ENCODE data around the gene RRP9. TPM values are rescaled to one million over a fixed set of nuclear protein-coding genes. Genes with fewer than 3 reads are reported as not detected.

RRP9 gene
- total and polyA plus RNA-seq, 10 of the 15 experiments (the other 5 are each of a cell fraction or from before 2014, with no cell fraction given) = 4.7 to 91.5 (median 41.7) TPM

DNA sequence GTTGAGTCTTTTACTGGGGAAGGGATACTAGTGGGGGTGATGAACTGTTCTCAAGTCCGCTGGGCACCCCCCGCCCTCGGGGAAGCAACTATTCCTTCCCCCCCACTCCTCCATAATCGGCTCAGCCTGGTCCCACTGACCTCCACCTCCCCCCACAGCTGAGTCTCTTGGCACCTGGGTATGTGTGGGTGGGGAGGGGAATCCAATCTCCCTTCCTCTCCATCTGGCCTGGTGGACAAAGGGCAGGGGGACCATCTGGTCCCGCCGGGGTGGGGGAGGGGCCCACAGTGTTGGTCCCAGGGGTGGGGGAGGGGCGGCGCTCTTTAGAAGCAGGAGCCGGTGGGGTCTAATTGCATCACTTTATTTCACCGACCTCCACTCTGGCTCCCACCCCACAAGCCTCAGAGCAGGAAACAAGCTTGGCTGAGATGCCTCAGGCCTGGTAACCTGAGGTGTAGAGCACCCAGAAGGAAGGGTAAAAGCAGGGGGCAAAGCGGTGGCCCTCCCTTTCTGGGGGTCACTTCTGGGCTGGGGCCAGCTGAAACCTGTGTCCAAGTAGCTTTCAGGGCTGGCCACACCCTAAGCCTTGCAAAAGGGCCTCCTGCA is 26.6 kb upstream of the RRP9 start:
- POLR2A ChIA-PET = interaction anchor here (0.7 to 1.0 kb wide), 2 partner anchors 18 to 24 kb away, joined by 3 to 5 read pairs; no protein-coding TSS in a partner anchor
- no peaks in the 10 kb centered on the region; the same call in 1 of the 2 replicates for H3K79me2 ChIP-seq (ENCODE audit: control insufficient read depth, insufficient read depth, low read length)
- no peaks in the 10 kb centered on the region for H3K27me3 ChIP-seq (replicated peaks in 1 of 2; ENCODE audit: control insufficient read depth in 2 of 2, insufficient read depth in 2 of 2, low read length in 1 of 2)
- FAIRE-seq (no peak), ATAC-seq (peak; percentile 15; the same call in 1 of the 3 replicates), DNase-seq (ENCODE audit: low read depth, low spot score) (no peak)
- H3K9me3 ChIP-seq (replicated peaks; ENCODE audit: control insufficient read depth, insufficient read depth, low read length) = no peaks in the 10 kb centered on the region
- no peaks in the 10 kb centered on the region for H3K36me3 ChIP-seq (ENCODE audit: control insufficient read depth in 2 of 2, insufficient read depth in 2 of 2, low read length in 1 of 2)
- H3K27ac ChIP-seq (ENCODE audit: control insufficient read depth, insufficient read depth) = no peak overlapping the region
- RAD21 ChIA-PET (ENCODE audit: unreplicated experiment) = interaction anchor here (0.9 to 2.1 kb wide), 2 partner anchors 14 to 26 kb away, joined by 4 to 10 read pairs; partner anchors contain the start of genes ACY1 and PARP3
- H3K9ac ChIP-seq (ENCODE audit: control insufficient read depth, insufficient read depth, low read length) = peak overlapping the region; percentile 61; the same call in 1 of the 2 replicates
- SMC1A ChIA-PET (ENCODE audit: uncharacterized antibody, unreplicated experiment) = interaction anchor here (0.6 to 1.4 kb wide), 2 partner anchors 26 to 286 kb away, joined by 3 to 5 read pairs; partner anchors contain the start of gene PARP3
- peak overlapping the region; percentile 82 for H3K4me3 ChIP-seq
- no peak for TF ChIP-seq POLR2AphosphoS2 (IDR thresholded peaks at IDR 0.05; ENCODE audit: low read depth, low read length)
- TF ChIP-seq GATAD2B (conservative IDR thresholded peaks at IDR 0.05; ENCODE audit: low read depth) = no peak
- TF ChIP-seq EGR1 (IDR thresholded peaks at IDR 0.05; ENCODE audit: borderline replicate concordance in 1 of 2, low read depth in 2 of 2, low read length in 2 of 2) = peak in 1 of 2 experiments; percentile 26; a peak in 1 of 3 replicates
- no peak for TF ChIP-seq HDGF (IDR thresholded peaks at IDR 0.05)
- no peak for TF ChIP-seq SIN3A (IDR thresholded peaks at IDR 0.05; ENCODE audit: low read depth, low read length)
- TF ChIP-seq YY1 (IDR thresholded peaks at IDR 0.05; ENCODE audit: low read depth, low read length) = no peak
- 0 out of 2 replicates have a peak, but pooled peaks have one; percentile 5 for TF ChIP-seq RUNX3 (IDR thresholded peaks at IDR 0.05; ENCODE audit: low read length)
- no peak for TF ChIP-seq DPF2 (IDR thresholded peaks at IDR 0.05)
- TF ChIP-seq SP1 (IDR thresholded peaks at IDR 0.05; ENCODE audit: low read depth, low read length) = no peak
- TF ChIP-seq YBX1 (IDR thresholded peaks at IDR 0.05) = no peak
- CTCF ChIA-PET = interaction anchor here (1.4 kb wide), 1 partner anchor 15 kb away, joined by 4 read pairs; the partner anchor contains the start of gene ACY1
- no peak overlapping the region; the same call in 1 of the 2 replicates for H2AFZ ChIP-seq (ENCODE audit: control insufficient read depth, low read depth, low read length)
- peaks cover 6% of the 10 kb centered on the region for H3K4me1 ChIP-seq (ENCODE audit: control insufficient read depth, insufficient read depth, low read length)
- in situ Hi-C loops (cut with MboI) = no loop called here
- WGBS (ENCODE audit: insufficient coverage, insufficient replicate concordance, low lambda C conversion rate, missing lambda C conversion rate) = 29% methylated on average over 11 of the region's 11 CpGs
- peak overlapping the region; percentile 72 for H3K4me2 ChIP-seq (ENCODE audit: control insufficient read depth, insufficient read depth)
- intact Hi-C loops (cut with micrococcal nuclease; ENCODE audit: unreplicated experiment) = no loop called here
- BruUV-seq (replicated peaks) = no TSS peak
- H4K20me1 ChIP-seq (ENCODE audit: control insufficient read depth, insufficient read depth) = no peaks in the 10 kb centered on the region
